H54 (cell line): ENCODE measurements around the gene LDB2.

Experiments used
- DNase-seq: peaks from one replicate; pipeline ENCODE4 v3.0.0; 2011; ENCODE audit warnings: low spot score, mixed read lengths; ENCODE audit not compliant: insufficient read length
- FAIRE-seq: peaks from 3 replicates; lab custom pipeline; 2011; peaks lifted over from hg19 to GRCh38; lab: Jason Lieb, UNC
- POLR2A ChIP-seq: IDR thresholded peaks from 2 replicates; pipeline ENCODE4 v1.6.1; 2011; ENCODE audit warnings: low read depth, mild to moderate bottlenecking, low read length

The LDB2 gene

DNA sequence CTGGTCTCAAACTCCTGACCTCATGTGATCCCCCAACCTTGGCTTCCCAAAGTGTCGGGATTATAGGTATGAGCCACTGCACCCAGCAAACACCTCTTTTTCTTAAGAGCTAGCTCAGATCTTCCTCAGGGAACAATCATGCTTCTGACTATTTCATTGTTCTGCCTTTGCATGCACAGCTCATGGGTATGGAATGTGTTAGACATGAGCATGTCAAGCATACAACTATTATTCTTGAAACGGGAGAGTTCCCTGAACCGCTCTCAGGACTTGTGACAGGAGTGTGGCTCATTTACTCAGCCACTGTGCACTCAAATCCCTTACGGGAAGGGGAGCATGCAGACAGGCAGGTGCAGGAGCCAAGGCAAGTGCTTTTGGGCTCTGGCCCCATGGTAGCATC lies 440.5 kb downstream of the LDB2 start:
- no peak for DNase-seq
- TF ChIP-seq POLR2A, result no peak
- no peak for FAIRE-seq
